K562 (cell line): ENCODE data around the gene BCL10. TPM values are rescaled to one million over a fixed set of nuclear protein-coding genes. Genes with fewer than 3 reads are reported as not detected.

Source experiments
- ATAC-seq: fragments of 200-7000 bp; cut with Tn5 transposase; 3 replicates; pipeline ENCODE4 v1.9.1; 2020; ENCODE audit warnings: moderate library complexity
- BruUV-seq: library from RNA; stranded (reverse); fragments of 400-500 nt; replicated peaks from 2 replicates; lab custom pipeline; 2021; lab: Mats Ljungman, UMichigan
- CTCF ChIA-PET: fragments of 300-600 bp; formaldehyde crosslinking; extraction: SDS; loops from one replicate; lab custom pipeline; 2021; ENCODE audit warnings: low intra/inter-chr PET ratio; lab: Yijun Ruan, JAX
- POLR2A ChIA-PET: fragments of 300-600, 350-650 bp; sonication (Branson Sonifier 250); formaldehyde crosslinking; extraction: SDS; loops from one replicate; lab custom pipeline; 2021; ENCODE audit warnings: antibody characterized with exemption, inconsistent platforms; lab: Yijun Ruan, JAX
- DNase-seq, 4 experiments: peaks; one replicate each; pipeline versions ENCODE4 v3.0.0 to v3.0.0-alpha.2; 2011 to 2018; ENCODE audit warnings: low spot score in 3 of 4, mixed read lengths in 3 of 4; ENCODE audit errors: extremely low read depth in 1 of 4
- FAIRE-seq: peaks from 2 replicates; lab custom pipeline; 2011; peaks lifted over from hg19 to GRCh38; lab: Jason Lieb, UNC
- H2AFZ ChIP-seq: 2 replicates; pipeline ENCODE4 v1.6.0; 2011; ENCODE audit warnings: low read depth, low read length, control low read depth, inconsistent platforms
- H3K27ac ChIP-seq: fragments of 200-600 bp; 3 replicates; pipeline ENCODE4 v1.8.0; 2011; ENCODE audit warnings: low read depth, mild to moderate bottlenecking, control low read depth, inconsistent platforms, low read length, moderate library complexity, mixed read lengths; ENCODE audit errors: extremely low read depth
- H3K27me3 ChIP-seq, 2 experiments: fragments of 300-600 bp in 1 of 2; 2 replicates in 1 of 2; 3 replicates in 1 of 2; pipeline versions ENCODE4 v1.6.0 to v1.8.0; 2011; ENCODE audit warnings: inconsistent platforms in 2 of 2, low read length in 2 of 2, mild to moderate bottlenecking in 1 of 2, mixed read lengths in 1 of 2, moderate library complexity in 1 of 2; ENCODE audit not compliant: control insufficient read depth in 2 of 2, insufficient read depth in 2 of 2
- H3K36me3 ChIP-seq: fragments of 300-600 bp; 3 replicates; pipeline ENCODE4 v1.8.0; 2011; ENCODE audit warnings: mild to moderate bottlenecking, low read length, inconsistent platforms; ENCODE audit not compliant: control insufficient read depth, insufficient read depth
- H3K4me1 ChIP-seq, 2 experiments: fragments of 200-600 bp in 1 of 2; replicated peaks in 1 of 2; 2 replicates in 1 of 2; 3 replicates in 1 of 2; pipeline versions ENCODE4 v1.5.1 to v1.8.0; 2011; ENCODE audit warnings: inconsistent platforms in 2 of 2, low read length in 2 of 2, mild to moderate bottlenecking in 1 of 2, mixed read lengths in 1 of 2, moderate library complexity in 1 of 2; ENCODE audit not compliant: control insufficient read depth in 2 of 2, insufficient read depth in 2 of 2
- H3K4me2 ChIP-seq: 2 replicates; pipeline ENCODE4 v1.6.1; 2011; ENCODE audit warnings: low read length, control low read depth, inconsistent platforms, mixed read lengths; ENCODE audit not compliant: insufficient read depth
- H3K4me3 ChIP-seq: fragments of 200-600 bp; sonication (generic), shearing (Covaris generic); 2 replicates; pipeline ENCODE4 v1.5.1; 2016; ENCODE audit warnings: control low read depth, inconsistent platforms
- H3K79me2 ChIP-seq: fragments of 200-600 bp; 3 replicates; pipeline ENCODE4 v1.8.0; 2011; ENCODE audit warnings: low read length, inconsistent platforms; ENCODE audit not compliant: control insufficient read depth, insufficient read depth
- H3K9ac ChIP-seq, 2 experiments: 2 replicates each; pipeline versions ENCODE4 v1.6.0 to v1.6.1; 2011; ENCODE audit warnings: low read depth in 2 of 2, low read length in 2 of 2, control low read depth in 1 of 2, inconsistent platforms in 1 of 2, mild to moderate bottlenecking in 1 of 2, mixed read lengths in 1 of 2; ENCODE audit not compliant: insufficient read depth in 1 of 2
- H3K9me1 ChIP-seq: one replicate; pipeline ENCODE4 v1.6.0; 2011; ENCODE audit warnings: inconsistent platforms, mild to moderate bottlenecking, low read length, moderate library complexity; ENCODE audit not compliant: control insufficient read depth, insufficient read depth
- H3K9me3 ChIP-seq: replicated peaks from 2 replicates; pipeline ENCODE4 v1.5.1; 2011; ENCODE audit warnings: low read depth, low read length, inconsistent platforms; ENCODE audit not compliant: control insufficient read depth, insufficient read depth
- H4K20me1 ChIP-seq: replicated peaks from 2 replicates; pipeline ENCODE4 v1.6.1; 2011; ENCODE audit warnings: low read length, inconsistent platforms, mixed read lengths; ENCODE audit not compliant: control insufficient read depth, insufficient read depth
- C11orf30 ChIP-seq: fragments of 450-650 bp; IDR thresholded peaks from 2 replicates; pipeline ENCODE4 v1.6.1; 2016; ENCODE audit warnings: low read depth, mild to moderate bottlenecking
- CHD1 ChIP-seq: fragments of 200-600 bp; sonication (generic); IDR thresholded peaks from one replicate; pipeline ENCODE4 v1.6.1; 2012; ENCODE audit warnings: mild to moderate bottlenecking, moderate library complexity, low read length, inconsistent platforms
- MAFK ChIP-seq: IDR thresholded peaks from 2 replicates; pipeline ENCODE4 v1.6.1; 2011; ENCODE audit warnings: low read length, improper control_type of control experiment
- PKNOX1 ChIP-seq: fragments of 450-650 bp; IDR thresholded peaks from 2 replicates; pipeline ENCODE4 v1.6.1; 2016
- RB1 ChIP-seq: fragments of 450-650 bp; IDR thresholded peaks from 2 replicates; pipeline ENCODE4 v1.6.1; 2017; ENCODE audit warnings: low read depth, mild to moderate bottlenecking
- SLC30A9 ChIP-seq: fragments of 250-450 bp; sonication (Bioruptor Pico); IDR thresholded peaks from 2 replicates; pipeline ENCODE4 v1.8.0; 2022; ENCODE audit warnings: mild to moderate bottlenecking, moderate library complexity
- ZNF316 ChIP-seq: fragments of 450-650 bp; IDR thresholded peaks from 2 replicates; pipeline ENCODE4 v1.6.1; 2016
- ZNF408 ChIP-seq: fragments of 250-450 bp; sonication (Bioruptor Pico); IDR thresholded peaks from 2 replicates; pipeline ENCODE4 v1.4.0; 2020; ENCODE audit warnings: low read depth, mild to moderate bottlenecking, moderate library complexity
- WGBS: fragments of 100-300 bp; shearing (Covaris generic); methylation state at CpG from one replicate; pipeline ENCODE4 v1.1.6; 2016; ENCODE audit warnings: low coverage, mixed read lengths; ENCODE audit not compliant: insufficient coverage; ENCODE audit errors: missing lambda C conversion rate; 5-methylcytosine and 5-hydroxymethylcytosine counted together
- in situ Hi-C: fragments of 300-500 bp; cut with MboI; formaldehyde crosslinking; loops from 4 replicates; pipeline ENCODE4 v1.15.0; 2018; ENCODE audit warnings: inconsistent platforms, mixed read lengths
- intact Hi-C: fragments of 100-400 bp; cut with micrococcal nuclease; formaldehyde crosslinking; loops from 2 replicates; pipeline ENCODE4 v1.14.2; 2022
- polyA plus RNA-seq, 8 experiments: library from polyadenylated mRNA; depleted of rRNA in 4 of 8; stranded (reverse) in 5 of 8; unstranded in 3 of 8; fragments of >200 nt; fragmentation: Nextera tagmentation in 2 of 8; fragmentation: Illumina TruSeq in 1 of 8; extraction: Ambion mirVana in 2 of 8; extraction: Trizol in 1 of 8; gene quantifications; 2 replicates each; pipeline versions ENCODE4 v1.2.1 to v1.2.3, GENCODE V29; 2011 to 2014; ENCODE audit warnings: inconsistent platforms in 1 of 8, missing spikeins in 1 of 8
- total RNA-seq, 7 experiments: library from RNA; depleted of rRNA in 6 of 7; stranded (reverse); fragments of >200 nt in 6 of 7; fragmentation: Illumina TruSeq in 2 of 7; extraction: Trizol in 2 of 7; gene quantifications; 2 replicates each; pipeline versions ENCODE4 v1.2.1 to v1.2.3, GENCODE V29; 2011 to 2021; ENCODE audit warnings: low replicate concordance in 1 of 7
- TF ChIP-seq, protein P1 (sequence below): IDR thresholded peaks from 3 replicates; pipeline ENCODE4 v1.6.1; 2011; ENCODE audit warnings: borderline replicate concordance, mild to moderate bottlenecking; ENCODE audit not compliant: insufficient read length, insufficient read depth

The BCL10 gene
- total and polyA plus RNA-seq, 9 of the 15 experiments (the other 6 are each of a cell fraction or from before 2014, with no cell fraction given), result 8.0 to 19.4 (median 12.3) TPM

GRCh38 chr1:85267313-85267712 lies 9.1 kb downstream of the BCL10 start:
- POLR2A ChIA-PET, result interaction anchor here (0.8 to 1.6 kb wide), 2 partner anchors 8 to 9 kb away, joined by 4 to 5 read pairs; partner anchors contain the start of genes BCL10 and C1orf52

GRCh38 chr1:85264150-85264549 lies 12.3 kb downstream of the BCL10 start:
- ChIA-PET POLR2A (interaction anchor here (1.0 kb wide), 1 partner anchor 12 kb away, joined by 3 read pairs; the partner anchor contains the start of gene BCL10), CTCF (no interaction called here)
- Histone ChIP-seq H3K9me1 (no peaks in the 10 kb centered on the region), H3K4me3 (no peak overlapping the region), H3K27me3 (no peaks in the 10 kb centered on the region), H3K27ac (no peak overlapping the region), H3K36me3 (peaks cover 43% of the 10 kb centered on the region), H3K9me3 (no peaks in the 10 kb centered on the region), H3K79me2 (peaks cover 3% of the 10 kb centered on the region), H4K20me1 (no peaks in the 10 kb centered on the region), H3K4me1 (peaks cover 3 to 4% of the 10 kb centered on the region in 2 experiments; a peak in 4 of 5 replicates), H2AFZ (no peak overlapping the region), H3K4me2 (no peak overlapping the region), H3K9ac (no peak overlapping the region)
- no peak for DNase-seq
- BruUV-seq, result no TSS peak
- TF ChIP-seq PKNOX1 (0 out of 2 replicates have a peak, but pooled peaks have one; percentile 7), ZNF408 (no peak), CHD1 (no peak)
- FAIRE-seq, result no peak
- intact Hi-C loops (no loop called here), in situ Hi-C loops (no loop called here)
- 63% methylated on average over 2 of the region's 2 CpGs for WGBS
- ATAC-seq, result no peak

More at GRCh38 chr1:85267313-85267712, 9.1 kb downstream of the BCL10 start:
- Histone ChIP-seq H2AFZ (no peak overlapping the region), H3K4me3 (no peak overlapping the region), H3K27me3 (no peaks in the 10 kb centered on the region), H3K79me2 (peaks cover 6% of the 10 kb centered on the region; the same call in 1 of the 3 replicates), H3K4me2 (no peak overlapping the region), H3K9me1 (no peaks in the 10 kb centered on the region), H3K27ac (no peak overlapping the region), H3K36me3 (peaks cover 73% of the 10 kb centered on the region), H3K4me1 (no peaks in the 10 kb centered on the region; a peak in 1 of 5 replicates), H3K9me3 (no peaks in the 10 kb centered on the region), H3K9ac (no peak overlapping the region), H4K20me1 (peaks cover 2% of the 10 kb centered on the region; the same call in 1 of the 2 replicates)
- FAIRE-seq, result no peak
- no peak for ATAC-seq
- CTCF ChIA-PET, result no interaction called here
- in situ Hi-C loops, result no loop called here
- no TSS peak for BruUV-seq
- no peak for TF ChIP-seq SLC30A9
- peak; percentile 31; the same call in 1 of the 2 replicates for TF ChIP-seq MAFK
- TF ChIP-seq RB1, result no peak
- TF ChIP-seq ZNF316, result peak; percentile 81
- TF ChIP-seq, protein P1, sequence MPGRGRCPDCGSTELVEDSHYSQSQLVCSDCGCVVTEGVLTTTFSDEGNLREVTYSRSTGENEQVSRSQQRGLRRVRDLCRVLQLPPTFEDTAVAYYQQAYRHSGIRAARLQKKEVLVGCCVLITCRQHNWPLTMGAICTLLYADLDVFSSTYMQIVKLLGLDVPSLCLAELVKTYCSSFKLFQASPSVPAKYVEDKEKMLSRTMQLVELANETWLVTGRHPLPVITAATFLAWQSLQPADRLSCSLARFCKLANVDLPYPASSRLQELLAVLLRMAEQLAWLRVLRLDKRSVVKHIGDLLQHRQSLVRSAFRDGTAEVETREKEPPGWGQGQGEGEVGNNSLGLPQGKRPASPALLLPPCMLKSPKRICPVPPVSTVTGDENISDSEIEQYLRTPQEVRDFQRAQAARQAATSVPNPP, result no peak
- peak; percentile 39; the same call in 1 of the 2 replicates for TF ChIP-seq C11orf30
- intact Hi-C loops, result no loop called here
- 95% methylated on average over 2 of the region's 2 CpGs for WGBS
- DNase-seq, result no peak
